ENCODE results near the gene ZFHX2.

GRCh38 chr14:23582906-23583760, 31.6 kb upstream of the ZFHX2 start:
- TF ChIP-seq CTCF (IDR thresholded peaks at IDR 0.05; ENCODE audit: low read depth, low read length) (no peak), EZH2phosphoT487 (IDR thresholded peaks at IDR 0.05; ENCODE audit: low read depth) (no peak)
